NCI-H1436 (cell line): ENCODE results near the gene SEPTIN5.

Experiments
- DNase-seq: peaks from one replicate; lab custom pipeline; 2025; lab: John Stamatoyannopoulos, UW

SEPTIN5 gene

GRCh38 chr22:19760951-19761724, 46.8 kb downstream of the SEPTIN5 start:
- no peak for DNase-seq

GRCh38 chr22:19761725-19762567, 47.6 kb downstream of the SEPTIN5 start:
- no peak for DNase-seq

DNA sequence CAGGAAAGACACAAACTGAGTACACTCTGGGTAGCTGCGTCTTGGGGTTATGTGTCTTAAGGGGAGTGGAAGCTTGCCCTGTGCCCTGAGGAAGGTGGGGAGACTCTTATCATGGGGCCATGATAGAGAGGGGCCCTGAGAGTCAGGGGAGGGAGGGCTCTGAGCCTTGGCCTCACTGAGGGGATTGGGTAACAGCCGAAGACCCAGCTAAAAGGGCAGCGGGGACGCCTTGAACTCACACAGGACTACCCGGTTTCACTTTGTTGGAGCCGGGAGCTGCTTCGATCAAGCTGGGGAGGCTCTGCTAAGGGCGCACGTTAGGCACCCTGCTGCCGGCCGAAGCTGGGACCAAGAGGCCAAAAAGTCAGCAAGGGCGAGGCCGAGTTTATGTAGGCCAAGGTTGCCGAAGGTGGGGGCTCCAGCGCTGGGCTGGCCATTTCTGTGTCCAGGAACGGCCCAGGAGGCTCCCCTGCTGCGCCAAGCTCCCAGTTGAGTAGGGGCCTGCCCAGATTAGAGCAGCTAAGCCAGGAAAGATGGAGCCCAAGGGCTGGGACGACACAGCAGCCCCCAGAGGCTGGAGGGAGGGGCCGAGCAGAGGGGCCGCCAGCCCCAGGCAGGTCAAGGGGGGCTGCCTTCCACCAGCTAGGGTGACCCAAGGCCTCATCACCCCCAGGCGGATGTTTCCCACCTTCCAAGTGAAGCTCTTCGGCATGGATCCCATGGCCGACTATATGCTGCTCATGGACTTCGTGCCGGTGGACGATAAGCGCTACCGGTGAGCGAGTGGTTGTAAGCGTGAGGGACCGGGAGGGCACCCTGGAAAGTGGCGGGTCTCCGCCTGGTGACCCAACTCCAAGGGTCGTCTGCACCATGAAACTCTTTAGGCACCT, 48.5 kb downstream of the SEPTIN5 start:
- no peak for DNase-seq

- no peak for DNase-seq
These were observed 49.4 kb downstream of the SEPTIN5 start for GRCh38 chr22:19763458-19764298.

- no peak for DNase-seq
These were observed 49.9 kb downstream of the SEPTIN5 start for GRCh38 chr22:19764299-19764593.

DNA sequence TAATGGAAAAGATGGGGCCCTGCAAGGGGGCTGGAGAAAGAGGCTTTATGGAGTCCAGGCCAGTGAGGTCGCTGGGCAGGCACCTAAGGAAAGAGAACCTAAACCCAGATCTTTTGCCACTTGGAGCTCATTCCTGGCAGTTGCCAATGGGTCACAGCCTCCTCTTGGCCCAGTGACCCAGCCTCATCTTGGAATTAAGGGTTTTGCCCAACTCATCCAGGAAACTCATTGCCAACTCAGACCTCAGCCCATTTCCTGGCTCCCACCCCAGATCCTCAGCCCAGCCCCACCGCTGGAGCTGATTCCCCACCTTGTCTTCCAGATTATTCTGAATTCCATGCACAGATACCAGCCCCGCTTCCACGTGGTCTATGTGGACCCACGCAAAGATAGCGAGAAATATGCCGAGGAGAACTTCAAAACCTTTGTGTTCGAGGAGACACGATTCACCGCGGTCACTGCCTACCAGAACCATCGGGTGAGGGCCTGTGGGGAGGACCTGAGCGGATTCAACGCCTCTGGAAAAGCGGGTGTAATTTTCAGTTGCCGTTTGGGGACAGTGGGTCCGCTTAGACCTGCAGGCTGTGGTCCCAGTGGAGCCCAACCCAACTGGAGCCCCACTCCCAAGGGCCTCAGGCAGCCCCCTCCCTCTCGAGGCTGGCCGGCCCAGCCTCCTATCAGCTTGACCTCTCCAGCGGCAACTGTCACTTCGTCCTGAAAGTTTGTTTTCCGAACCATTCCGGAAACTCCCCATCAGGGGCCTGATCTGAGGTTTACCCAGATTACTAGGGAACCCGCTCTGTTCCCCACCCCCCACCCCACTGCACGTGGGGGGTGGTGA, 50.6 kb downstream of the SEPTIN5 start:
- DNase-seq, result no peak

- no peak for DNase-seq
These were observed 51.4 kb downstream of the SEPTIN5 start for GRCh38 chr22:19765477-19766239.

DNA sequence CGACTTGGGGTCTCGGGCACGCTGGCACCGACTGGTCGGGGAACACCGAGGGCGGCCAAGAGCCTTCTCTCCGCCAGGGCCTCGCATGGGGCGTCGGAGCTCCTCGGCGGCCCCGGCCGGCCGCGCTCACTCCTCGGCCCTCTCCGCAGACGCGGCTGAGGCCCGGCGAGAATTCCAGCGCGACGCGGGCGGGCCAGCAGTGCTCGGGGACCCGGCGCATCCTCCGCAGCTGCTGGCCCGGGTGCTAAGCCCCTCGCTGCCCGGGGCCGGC, 51.9 kb downstream of the SEPTIN5 start:
- DNase-seq, result no peak

GRCh38 chr22:19766511-19767426, 52.5 kb downstream of the SEPTIN5 start:
- DNase-seq, result no peak

- no peak for DNase-seq
These were observed 53.4 kb downstream of the SEPTIN5 start for GRCh38 chr22:19767427-19768341.

DNA sequence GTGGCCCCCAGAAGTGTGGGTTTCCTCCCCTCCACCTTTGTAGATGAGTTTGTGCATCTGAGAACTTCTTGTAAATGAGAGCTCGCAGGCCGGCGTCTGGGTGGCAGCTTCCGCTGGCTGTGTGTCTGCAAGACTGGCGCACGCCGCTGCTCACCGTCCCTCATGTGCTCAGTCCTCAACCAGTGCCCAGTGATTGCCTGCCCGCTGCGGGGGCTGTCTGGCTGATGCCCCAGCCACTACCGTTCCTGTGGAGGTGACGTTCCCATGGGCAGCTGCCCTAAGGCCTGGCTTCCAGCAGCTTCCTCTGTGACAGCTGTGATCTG, 55.1 kb downstream of the SEPTIN5 start:
- no peak for DNase-seq

DNA sequence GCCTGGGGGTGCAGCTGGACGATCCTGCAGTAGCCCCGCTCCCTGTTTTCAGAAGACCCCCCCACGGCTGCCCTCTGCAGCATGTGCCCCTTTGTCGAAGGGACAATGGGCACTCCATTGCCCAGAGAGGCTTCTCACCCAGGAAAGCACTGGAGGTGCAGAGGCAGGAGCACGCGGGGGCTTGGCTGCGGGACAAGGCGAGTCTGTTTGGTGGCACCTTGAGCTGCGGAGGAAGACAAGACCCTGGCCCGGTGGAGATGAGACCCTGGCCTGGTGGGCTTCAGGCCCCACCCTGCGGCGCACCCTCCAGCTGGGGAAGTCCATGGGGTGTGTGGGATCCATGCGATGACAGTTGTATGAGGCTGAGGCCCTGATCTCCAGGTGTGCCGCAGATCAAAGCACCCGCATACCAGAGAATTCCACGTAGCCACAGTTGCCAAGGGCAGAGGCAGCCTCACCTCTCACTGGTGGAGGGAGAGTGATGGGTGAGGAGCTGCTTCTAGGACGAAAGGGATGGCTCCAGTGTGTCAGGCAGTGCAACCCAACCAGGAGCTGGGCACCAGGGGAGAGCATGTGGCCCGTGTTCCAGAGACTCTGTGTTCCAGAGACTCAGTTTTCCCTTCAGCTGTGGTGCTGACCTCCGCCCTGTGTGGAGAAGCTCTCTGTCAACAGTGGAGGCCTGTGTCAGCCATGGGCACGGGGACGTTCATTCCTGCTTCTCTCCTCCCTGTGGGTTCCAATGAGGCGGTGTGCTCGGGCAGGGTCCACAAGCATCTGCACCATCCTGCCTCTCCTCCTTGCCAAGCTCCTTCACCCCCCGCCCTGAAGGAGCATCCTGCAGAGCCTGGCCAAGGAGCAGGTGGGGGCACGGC, 56.3 kb downstream of the SEPTIN5 start:
- no peak for DNase-seq

- no peak for DNase-seq
These were observed 58.0 kb downstream of the SEPTIN5 start for GRCh38 chr22:19772422-19772672.
